ENCODE measurements around the gene UNC119. TPM values are rescaled to one million over a fixed set of nuclear protein-coding genes. Genes with fewer than 3 reads are reported as not detected.

The UNC119 gene
- total and polyA plus RNA-seq, 2 experiments from 2014 or later, result 101 to 124 TPM

- no peak overlapping the region for H3K4me3 ChIP-seq
- TF ChIP-seq, protein P1, sequence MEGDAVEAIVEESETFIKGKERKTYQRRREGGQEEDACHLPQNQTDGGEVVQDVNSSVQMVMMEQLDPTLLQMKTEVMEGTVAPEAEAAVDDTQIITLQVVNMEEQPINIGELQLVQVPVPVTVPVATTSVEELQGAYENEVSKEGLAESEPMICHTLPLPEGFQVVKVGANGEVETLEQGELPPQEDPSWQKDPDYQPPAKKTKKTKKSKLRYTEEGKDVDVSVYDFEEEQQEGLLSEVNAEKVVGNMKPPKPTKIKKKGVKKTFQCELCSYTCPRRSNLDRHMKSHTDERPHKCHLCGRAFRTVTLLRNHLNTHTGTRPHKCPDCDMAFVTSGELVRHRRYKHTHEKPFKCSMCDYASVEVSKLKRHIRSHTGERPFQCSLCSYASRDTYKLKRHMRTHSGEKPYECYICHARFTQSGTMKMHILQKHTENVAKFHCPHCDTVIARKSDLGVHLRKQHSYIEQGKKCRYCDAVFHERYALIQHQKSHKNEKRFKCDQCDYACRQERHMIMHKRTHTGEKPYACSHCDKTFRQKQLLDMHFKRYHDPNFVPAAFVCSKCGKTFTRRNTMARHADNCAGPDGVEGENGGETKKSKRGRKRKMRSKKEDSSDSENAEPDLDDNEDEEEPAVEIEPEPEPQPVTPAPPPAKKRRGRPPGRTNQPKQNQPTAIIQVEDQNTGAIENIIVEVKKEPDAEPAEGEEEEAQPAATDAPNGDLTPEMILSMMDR (IDR thresholded peaks at IDR 0.05; ENCODE audit: low read depth, low read length), result no peak
- H3K4me1 ChIP-seq (ENCODE audit: low read depth), result no peaks in the 10 kb centered on the region
- H3K36me3 ChIP-seq, result no peaks in the 10 kb centered on the region
- H3K9me3 ChIP-seq (ENCODE audit: low read depth), result no peaks in the 10 kb centered on the region
- no peak for DNase-seq (ENCODE audit: low read depth in 1 of 2, low spot score in 1 of 2)
- no peaks in the 10 kb centered on the region for H3K27me3 ChIP-seq
- no peak overlapping the region for H3K27ac ChIP-seq
These were observed 42.6 kb downstream of the UNC119 start for GRCh38 chr17:28509789-28510188.

- H3K27me3 ChIP-seq, result no peaks in the 10 kb centered on the region
- TF ChIP-seq, protein P1 (IDR thresholded peaks at IDR 0.05; ENCODE audit: low read depth, low read length), result no peak
- no peaks in the 10 kb centered on the region for H3K9me3 ChIP-seq (ENCODE audit: low read depth)
- H3K27ac ChIP-seq, result no peak overlapping the region
- H3K4me3 ChIP-seq, result no peak overlapping the region
- H3K36me3 ChIP-seq, result no peaks in the 10 kb centered on the region
- H3K4me1 ChIP-seq (ENCODE audit: low read depth), result no peaks in the 10 kb centered on the region
- no peak for DNase-seq (ENCODE audit: low read depth in 1 of 2, low spot score in 1 of 2)
These were observed 44.2 kb downstream of the UNC119 start for GRCh38 chr17:28508211-28508724.

DNA sequence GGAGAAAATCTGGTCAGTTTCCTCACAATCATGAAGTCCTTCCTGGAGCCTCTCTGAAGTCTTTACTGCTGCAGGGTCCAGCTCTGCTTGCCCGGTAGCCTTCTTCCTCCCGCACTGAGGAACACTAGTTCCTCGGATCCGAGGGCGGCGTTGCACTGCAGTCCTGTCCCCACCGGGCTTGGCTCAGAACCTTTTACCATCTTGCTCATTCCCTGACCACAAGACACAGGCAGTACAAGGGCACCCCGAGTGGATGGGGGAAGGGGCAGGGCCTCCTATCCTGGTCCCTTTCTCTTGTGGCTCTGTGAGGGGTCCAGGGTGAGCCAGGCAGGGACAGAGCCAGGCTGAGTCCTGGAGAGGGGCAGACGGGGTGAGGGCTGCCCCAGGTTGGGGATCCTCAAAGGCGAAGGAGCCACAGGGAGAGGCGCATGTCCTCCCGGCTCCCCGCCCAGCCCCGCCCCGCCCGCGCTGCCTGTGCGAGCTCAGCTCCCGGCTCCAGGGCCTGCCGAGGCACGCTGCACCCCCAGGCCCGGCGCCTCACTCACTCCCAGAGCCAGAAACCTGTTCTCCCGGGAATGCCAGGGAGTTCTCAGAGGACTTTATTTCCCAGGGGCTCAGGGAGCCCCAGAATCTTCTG is 44.7 kb downstream of the UNC119 start:
- Histone ChIP-seq H3K27me3 (no peaks in the 10 kb centered on the region), H3K4me3 (no peak overlapping the region), H3K4me1 (ENCODE audit: low read depth) (no peaks in the 10 kb centered on the region), H3K27ac (no peak overlapping the region), H3K36me3 (no peaks in the 10 kb centered on the region), H3K9me3 (ENCODE audit: low read depth) (no peaks in the 10 kb centered on the region)
- TF ChIP-seq, protein P1 (IDR thresholded peaks at IDR 0.05; ENCODE audit: low read depth, low read length), result no peak
- no peak for DNase-seq (ENCODE audit: low read depth in 1 of 2, low spot score in 1 of 2)

DNA sequence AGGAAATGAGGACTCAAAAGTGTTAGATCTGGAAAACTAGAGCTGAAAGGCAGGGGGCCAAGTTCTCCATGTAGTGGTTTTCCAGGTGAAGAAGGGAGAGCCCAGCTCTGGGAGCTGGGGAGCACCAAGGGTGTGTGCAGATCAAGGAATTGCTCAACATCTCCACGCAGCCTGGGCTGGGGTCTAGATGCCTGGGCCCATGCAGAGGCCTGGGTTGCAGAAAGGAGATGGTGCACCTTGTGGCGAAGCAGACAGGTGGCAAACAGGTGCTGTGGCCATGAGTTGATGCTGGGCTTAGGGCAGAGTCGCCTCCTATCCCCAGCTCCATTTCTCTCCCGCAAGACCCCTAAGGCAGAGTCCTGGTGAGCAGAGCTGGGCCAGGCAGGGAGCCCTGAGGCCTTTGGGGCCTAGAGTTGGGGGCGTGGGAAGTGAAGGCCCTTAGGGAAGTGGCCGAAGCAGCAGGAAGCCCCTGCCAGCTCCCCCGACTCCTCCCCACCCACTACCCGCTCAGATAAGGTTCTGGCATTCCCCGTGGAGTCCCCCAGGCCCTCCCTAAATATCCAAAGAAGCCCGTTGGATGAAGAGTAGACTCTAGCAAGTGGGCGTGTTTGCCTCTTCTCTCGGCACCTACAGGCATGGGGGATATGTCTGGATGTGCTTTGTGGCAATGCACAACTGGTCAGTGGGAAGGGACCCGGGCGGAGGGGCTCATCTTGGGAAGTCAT is 45.5 kb downstream of the UNC119 start:
- H3K27ac ChIP-seq, result no peak overlapping the region
- no peaks in the 10 kb centered on the region for H3K4me1 ChIP-seq (ENCODE audit: low read depth)
- no peak overlapping the region for H3K4me3 ChIP-seq
- H3K27me3 ChIP-seq, result no peaks in the 10 kb centered on the region
- TF ChIP-seq, protein P1 (IDR thresholded peaks at IDR 0.05; ENCODE audit: low read depth, low read length), result no peak
- H3K36me3 ChIP-seq, result no peaks in the 10 kb centered on the region
- no peak for DNase-seq (ENCODE audit: low read depth in 1 of 2, low spot score in 1 of 2)
- H3K9me3 ChIP-seq (ENCODE audit: low read depth), result no peaks in the 10 kb centered on the region

DNA sequence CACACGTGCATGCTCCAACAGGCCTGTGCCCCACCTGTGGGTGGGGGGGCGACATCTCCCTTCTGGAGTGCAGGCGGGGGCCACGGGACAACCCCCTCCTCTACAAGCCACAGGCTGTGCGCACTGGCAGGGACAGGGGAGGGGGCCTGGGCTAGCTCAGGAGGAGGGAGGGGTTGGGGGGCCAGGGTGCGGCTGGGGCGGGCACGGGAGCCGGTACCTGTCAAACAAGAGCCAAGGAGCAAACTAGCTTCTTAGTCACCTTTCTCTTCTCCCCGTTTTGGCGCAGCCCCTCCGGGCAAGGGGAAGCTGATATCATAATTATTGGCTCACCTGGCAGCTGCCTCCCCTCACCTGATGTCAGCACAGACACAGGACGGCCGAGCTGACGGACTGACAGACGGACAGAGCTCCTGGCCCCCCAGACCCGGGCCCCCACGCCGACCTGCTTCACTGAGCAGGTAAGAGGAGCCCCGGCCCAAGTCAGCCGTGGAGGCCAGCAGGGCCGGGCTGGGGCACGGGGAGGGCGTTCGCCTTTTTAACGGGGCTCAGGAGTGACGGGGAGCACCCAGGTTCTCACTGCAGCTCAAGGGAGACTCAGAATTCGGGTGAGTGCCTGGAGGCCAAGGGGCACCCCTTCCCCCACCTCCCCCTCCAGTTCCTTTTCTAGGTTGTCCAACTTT is 46.3 kb downstream of the UNC119 start, which contains the start of gene FOXN1:
Gene FOXN1, plus strand, starts transcription at position 363 of the 680 bp plus-strand sequence. CDS start 17,622 bp downstream, outside the sequence.
- H3K36me3 ChIP-seq, result no peaks in the 10 kb centered on the region
- H3K27ac ChIP-seq, result no peak within 1 kb of the TSS
- no peak within 1 kb of the TSS for H3K4me3 ChIP-seq
- TF ChIP-seq, protein P1 (IDR thresholded peaks at IDR 0.05; ENCODE audit: low read depth, low read length), result no peak
- no peaks in the 10 kb centered on the region for H3K9me3 ChIP-seq (ENCODE audit: low read depth)
- DNase-seq (ENCODE audit: low read depth in 1 of 2, low spot score in 1 of 2), result no peak
- H3K4me1 ChIP-seq (ENCODE audit: low read depth), result no peaks in the 10 kb centered on the region
- H3K27me3 ChIP-seq, result no peaks in the 10 kb centered on the region
